Mucosa of descending colon (tissue), 3 donors: ENCODE results near the gene DUS1L. TPM values are rescaled to one million over a fixed set of nuclear protein-coding genes. Genes with fewer than 3 reads are reported as not detected.

ENCODE experiments used
- ATAC-seq: fragments of 200-7000 bp; cut with Tn5 transposase; one replicate; pipeline ENCODE4 v1.9.1; 2020; ENCODE audit warnings: mild to moderate bottlenecking, moderate library complexity
- DNase-seq, 3 donors: peaks; one replicate each; pipeline ENCODE4 v3.0.0-alpha.2; 2020
- H3K36me3 ChIP-seq: fragments of 200-600 bp; one replicate; pipeline ENCODE4 v1.8.0; 2021; ENCODE audit warnings: low read depth, mild to moderate bottlenecking
- H3K4me1 ChIP-seq: fragments of 200-600 bp; one replicate; pipeline ENCODE4 v1.8.0; 2021; ENCODE audit warnings: low read depth, mild to moderate bottlenecking
- H3K4me3 ChIP-seq: fragments of 200-600 bp; one replicate; pipeline ENCODE4 v1.8.0; 2021; ENCODE audit warnings: mild to moderate bottlenecking
- H3K9me3 ChIP-seq: fragments of 200-600 bp; one replicate; pipeline ENCODE4 v1.8.0; 2021; ENCODE audit warnings: mild to moderate bottlenecking
- CTCF ChIP-seq: fragments of 200-600 bp; IDR thresholded peaks from one replicate; pipeline ENCODE4 v1.8.0; 2022; ENCODE audit warnings: antibody characterized with exemption, mild to moderate bottlenecking
- intact Hi-C, 2 donors: fragments of 100-400 bp; cut with DNase I in 1 of 2; cut with micrococcal nuclease in 1 of 2; formaldehyde crosslinking; loops; one replicate each; pipeline versions ENCODE4 v1.11.0 to v1.11.1; 2022; cut with DNase I, micrococcal nuclease
- total RNA-seq, 3 donors: library from RNA; stranded (reverse); fragmentation: NEBNext Ultra II Directional in 2 of 3; extraction: Animal tissue kit (Norgen Biotek cat#: 25700) in 2 of 3; gene quantifications; one replicate each; pipeline versions ENCODE4 v1.2.1 to v1.2.4, GENCODE V29; 2021 to 2023
- donor health status: DM: no; HTN: no; CAD: no; lungs with moderate emphysema.
- donor health status: DM: no; HTN: no; CAD: no.
- donor health status: DM: no; HTN: yes; CAD: no.

DUS1L gene
- total RNA-seq, 3 donors from 2014 or later = 99.8 to 143 (median 138) TPM

- Histone ChIP-seq H3K36me3 (no peaks in the 10 kb centered on the region), H3K4me3 (no peak overlapping the region), H3K4me1 (peaks cover 4% of the 10 kb centered on the region), H3K9me3 (no peaks in the 10 kb centered on the region)
- no peak for ATAC-seq
- no peak for TF ChIP-seq CTCF
- intact Hi-C loops = loop anchor here in 1 of 2 donors (5.0 kb wide), 1 partner anchor 53 kb away; the partner anchor contains the start of gene NOTUM
- DNase-seq = no peak
These were observed 50.7 kb downstream of the DUS1L start for GRCh38 chr17:82014971-82015310.

DNA sequence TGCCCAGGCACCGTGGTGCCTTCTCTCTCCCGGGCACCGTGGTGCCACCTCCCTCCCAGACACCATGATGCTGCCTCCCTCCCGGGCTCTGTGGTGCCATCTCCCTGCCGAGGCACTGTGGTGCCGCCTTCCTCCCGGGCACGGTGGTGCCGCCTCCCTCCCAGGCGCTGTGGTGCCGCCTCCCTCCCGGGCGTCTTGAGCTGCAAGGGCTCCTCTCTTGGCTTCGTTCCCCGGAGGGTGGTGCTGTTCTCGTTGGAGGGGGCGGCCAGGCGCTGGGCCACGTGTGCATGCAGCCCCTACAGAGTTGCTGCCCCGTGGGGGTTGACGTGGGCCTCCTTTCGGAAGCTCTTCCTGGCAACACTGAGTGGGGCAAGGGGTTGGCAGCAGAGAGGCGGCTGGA, 51.2 kb downstream of the DUS1L start:
- DNase-seq = no peak
- ATAC-seq = peak; percentile 36
- no peak for TF ChIP-seq CTCF
- intact Hi-C loops = no loop called here
- Histone ChIP-seq H3K4me1 (no peaks in the 10 kb centered on the region), H3K36me3 (no peaks in the 10 kb centered on the region), H3K9me3 (no peaks in the 10 kb centered on the region), H3K4me3 (no peak overlapping the region)

DNA sequence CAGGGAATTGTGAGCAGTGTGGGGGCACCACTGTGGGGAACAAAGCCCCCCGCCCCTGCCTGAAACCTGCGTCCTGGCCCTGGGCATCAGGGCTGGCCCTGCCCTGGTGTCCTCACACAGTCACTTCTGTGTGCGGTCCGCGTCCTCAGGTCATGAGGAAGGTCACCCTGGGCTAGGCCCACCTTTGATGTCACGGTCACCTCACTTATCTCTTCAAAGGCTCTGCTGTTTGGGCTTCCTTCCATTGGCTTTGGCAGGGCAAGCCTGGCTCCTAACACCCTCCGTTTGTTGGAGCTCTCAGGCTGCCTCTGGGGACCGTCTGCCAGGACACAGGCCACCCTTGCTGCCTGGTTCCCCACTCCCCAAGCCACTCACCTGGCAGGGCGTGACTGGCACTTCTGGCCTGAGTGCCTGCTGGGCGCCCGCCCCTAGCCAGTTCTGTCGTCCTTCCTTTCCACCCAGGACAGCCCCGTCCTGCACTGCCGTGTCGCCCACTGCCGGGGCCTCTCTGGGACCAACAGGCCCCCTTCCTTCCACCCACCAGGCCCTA, 51.8 kb downstream of the DUS1L start:
- Histone ChIP-seq H3K4me1 (no peaks in the 10 kb centered on the region), H3K9me3 (no peaks in the 10 kb centered on the region), H3K4me3 (no peak overlapping the region), H3K36me3 (no peaks in the 10 kb centered on the region)
- DNase-seq = no peak
- ATAC-seq = no peak
- intact Hi-C loops = no loop called here
- TF ChIP-seq CTCF = no peak

GRCh38 chr17:82013341-82013740, 52.3 kb downstream of the DUS1L start:
- H3K4me3 ChIP-seq = no peak overlapping the region
- ATAC-seq = no peak
- intact Hi-C loops = no loop called here

GRCh38 chr17:82012640-82013295, 52.8 kb downstream of the DUS1L start:
- TF ChIP-seq CTCF = no peak
- Histone ChIP-seq H3K4me1 (no peaks in the 10 kb centered on the region), H3K9me3 (no peaks in the 10 kb centered on the region), H3K4me3 (no peak overlapping the region), H3K36me3 (no peaks in the 10 kb centered on the region)
- intact Hi-C loops = no loop called here
- no peak for ATAC-seq
- DNase-seq = no peak

More at GRCh38 chr17:82013341-82013740, 52.3 kb downstream of the DUS1L start:
- TF ChIP-seq CTCF = no peak
- H3K36me3 ChIP-seq = no peaks in the 10 kb centered on the region
- DNase-seq = no peak
- no peaks in the 10 kb centered on the region for H3K4me1 ChIP-seq
- no peaks in the 10 kb centered on the region for H3K9me3 ChIP-seq
